HEK293 (cell line): ENCODE data around the gene OTUB1.
A peak's percentile ranks its signal among the peaks of the same experiment; 100 is the strongest.

Source experiments
- CTCF ChIA-PET: fragments of 350-600 bp; formaldehyde crosslinking; extraction: SDS; loops from one replicate; lab custom pipeline; 2021; ENCODE audit warnings: antibody characterized with exemption; lab: Yijun Ruan, JAX
- POLR2A ChIA-PET: fragments of 300-600 bp; formaldehyde crosslinking; extraction: SDS; loops from one replicate; lab custom pipeline; 2020; ENCODE audit warnings: antibody characterized with exemption, inconsistent platforms; lab: Yijun Ruan, JAX
- H3K27ac ChIP-seq: fragments of 200-500 bp; sonication (Bioruptor generic); 2 replicates; pipeline ENCODE4 v1.5.1; 2014; ENCODE audit warnings: low read depth, low read length, control low read depth, inconsistent platforms; ENCODE audit errors: extremely low read depth
- H3K36me3 ChIP-seq, 2 experiments: fragments of 200-500 bp in 1 of 2; sonication (Bioruptor generic) in 1 of 2; 1 replicate in 1 of 2; 2 replicates in 1 of 2; pipeline ENCODE4 v1.5.1; 2014 to 2017; ENCODE audit warnings: inconsistent platforms in 2 of 2, low read length in 2 of 2; ENCODE audit not compliant: control insufficient read depth in 2 of 2, insufficient read depth in 1 of 2
- H3K4me1 ChIP-seq: fragments of 200-500 bp; sonication (Bioruptor generic); 2 replicates; pipeline ENCODE4 v1.5.1; 2014; ENCODE audit warnings: mild to moderate bottlenecking, low read length, inconsistent platforms; ENCODE audit not compliant: control insufficient read depth, insufficient read depth
- H3K4me3 ChIP-seq: 2 replicates; pipeline ENCODE4 v1.5.1; 2011; ENCODE audit warnings: low read depth, mild to moderate bottlenecking, control low read depth, low read length, moderate library complexity
- H3K9me3 ChIP-seq: fragments of 200-500 bp; sonication (Bioruptor generic); 2 replicates; pipeline ENCODE4 v1.5.1; 2014; ENCODE audit warnings: low read depth, low read length, inconsistent platforms; ENCODE audit not compliant: control insufficient read depth, insufficient read depth
- EGR2 ChIP-seq: fragments of 450-650 bp; formaldehyde crosslinking; IDR thresholded peaks from 2 replicates; pipeline ENCODE4 v1.5.1; 2016; ENCODE audit warnings: low read depth, missing biosample characterization, missing genetic modification characterization
- FEZF1 ChIP-seq: fragments of 450-650 bp; formaldehyde crosslinking; IDR thresholded peaks from 2 replicates; pipeline ENCODE4 v1.5.1; 2016; ENCODE audit warnings: missing biosample characterization, missing genetic modification characterization
- KLF1 ChIP-seq: fragments of 450-650 bp; formaldehyde crosslinking; IDR thresholded peaks from 2 replicates; pipeline ENCODE4 v1.5.1; 2016; ENCODE audit warnings: missing biosample characterization, missing genetic modification characterization
- KLF10 ChIP-seq: fragments of 450-650 bp; IDR thresholded peaks from 2 replicates; pipeline ENCODE4 v1.5.1; 2018; ENCODE audit warnings: missing biosample characterization, mild to moderate bottlenecking, missing genetic modification characterization
- KLF16 ChIP-seq: fragments of 450-650 bp; formaldehyde crosslinking; IDR thresholded peaks from 2 replicates; pipeline ENCODE4 v1.5.1; 2017; ENCODE audit warnings: missing biosample characterization, missing genetic modification characterization
- KLF7 ChIP-seq: fragments of 450-650 bp; formaldehyde crosslinking; IDR thresholded peaks from 2 replicates; pipeline ENCODE4 v1.5.1; 2016; ENCODE audit warnings: missing biosample characterization, missing genetic modification characterization, borderline replicate concordance
- KLF9 ChIP-seq: fragments of 450-650 bp; formaldehyde crosslinking; IDR thresholded peaks from 2 replicates; pipeline ENCODE4 v1.5.1; 2016; ENCODE audit warnings: missing biosample characterization, missing genetic modification characterization, low read depth
- MEIS1 ChIP-seq: sonication (generic); formaldehyde crosslinking; IDR thresholded peaks from 2 replicates; pipeline ENCODE4 v1.8.1; 2022; ENCODE audit warnings: missing genetic modification reagents, mild to moderate bottlenecking, borderline replicate concordance
- MYNN ChIP-seq: fragments of 450-650 bp; formaldehyde crosslinking; IDR thresholded peaks from 2 replicates; pipeline ENCODE4 v1.5.1; 2016; ENCODE audit warnings: missing biosample characterization, missing genetic modification characterization, borderline replicate concordance
- SCRT2 ChIP-seq: fragments of 450-650 bp; formaldehyde crosslinking; IDR thresholded peaks from 2 replicates; pipeline ENCODE4 v1.5.1; 2016; ENCODE audit warnings: missing biosample characterization, missing genetic modification characterization
- SP7 ChIP-seq: fragments of 450-650 bp; formaldehyde crosslinking; IDR thresholded peaks from 2 replicates; pipeline ENCODE4 v1.5.1; 2016; ENCODE audit warnings: missing biosample characterization, missing genetic modification characterization
- ZBTB8A ChIP-seq: fragments of 450-650 bp; formaldehyde crosslinking; IDR thresholded peaks from 2 replicates; pipeline ENCODE4 v1.5.1; 2016; ENCODE audit warnings: missing biosample characterization, missing genetic modification characterization
- ZFHX2 ChIP-seq: fragments of 450-650 bp; formaldehyde crosslinking; conservative IDR thresholded peaks from 2 replicates; pipeline ENCODE4 v1.5.1; 2016; ENCODE audit warnings: missing biosample characterization, missing genetic modification characterization
- ZIC2 ChIP-seq: fragments of 450-650 bp; formaldehyde crosslinking; IDR thresholded peaks from 2 replicates; pipeline ENCODE4 v1.5.1; 2016; ENCODE audit warnings: missing biosample characterization, missing genetic modification characterization
- ZNF10 ChIP-seq: fragments of 450-650 bp; formaldehyde crosslinking; IDR thresholded peaks from 2 replicates; pipeline ENCODE4 v1.5.1; 2017; ENCODE audit warnings: missing biosample characterization, missing genetic modification characterization
- ZNF132 ChIP-seq: fragments of 450-650 bp; formaldehyde crosslinking; IDR thresholded peaks from 2 replicates; pipeline ENCODE4 v1.5.1; 2017; ENCODE audit warnings: missing biosample characterization, missing genetic modification characterization, borderline replicate concordance
- ZNF133 ChIP-seq: fragments of 450-650 bp; formaldehyde crosslinking; IDR thresholded peaks from 2 replicates; pipeline ENCODE4 v1.5.1; 2016; ENCODE audit warnings: missing biosample characterization, missing genetic modification characterization
- ZNF157 ChIP-seq: fragments of 450-650 bp; formaldehyde crosslinking; IDR thresholded peaks from 2 replicates; pipeline ENCODE4 v1.5.1; 2016; ENCODE audit warnings: missing biosample characterization, missing genetic modification characterization
- ZNF16 ChIP-seq: fragments of 450-650 bp; formaldehyde crosslinking; IDR thresholded peaks from 2 replicates; pipeline ENCODE4 v1.5.1; 2016; ENCODE audit warnings: low read depth, missing biosample characterization, missing genetic modification characterization
- ZNF211 ChIP-seq: fragments of 450-650 bp; formaldehyde crosslinking; IDR thresholded peaks from 2 replicates; pipeline ENCODE4 v1.5.1; 2016; ENCODE audit warnings: low read depth, missing biosample characterization, missing genetic modification characterization
- ZNF23 ChIP-seq: fragments of 450-650 bp; formaldehyde crosslinking; IDR thresholded peaks from 2 replicates; pipeline ENCODE4 v1.5.1; 2016; ENCODE audit warnings: missing biosample characterization, missing genetic modification characterization, borderline replicate concordance
- ZNF24 ChIP-seq: fragments of 450-650 bp; formaldehyde crosslinking; IDR thresholded peaks from 2 replicates; pipeline ENCODE4 v1.5.1; 2016; ENCODE audit warnings: missing biosample characterization, missing genetic modification characterization
- ZNF366 ChIP-seq: fragments of 450-650 bp; formaldehyde crosslinking; conservative IDR thresholded peaks from 2 replicates; pipeline ENCODE4 v1.5.1; 2016; ENCODE audit warnings: missing biosample characterization, missing genetic modification characterization
- ZNF416 ChIP-seq: fragments of 450-650 bp; formaldehyde crosslinking; IDR thresholded peaks from 2 replicates; pipeline ENCODE4 v1.5.1; 2016; ENCODE audit warnings: missing biosample characterization, missing genetic modification characterization
- ZNF560 ChIP-seq: fragments of 450-650 bp; formaldehyde crosslinking; IDR thresholded peaks from 2 replicates; pipeline ENCODE4 v1.5.1; 2017; ENCODE audit warnings: missing biosample characterization, missing genetic modification characterization, borderline replicate concordance
- ZNF571 ChIP-seq: fragments of 450-650 bp; formaldehyde crosslinking; IDR thresholded peaks from 2 replicates; pipeline ENCODE4 v1.5.0; 2017; ENCODE audit warnings: missing biosample characterization, missing genetic modification characterization
- ZNF707 ChIP-seq: fragments of 450-650 bp; formaldehyde crosslinking; IDR thresholded peaks from 2 replicates; pipeline ENCODE4 v1.5.1; 2016; ENCODE audit warnings: missing biosample characterization, missing genetic modification characterization
- ZNF843 ChIP-seq: fragments of 450-650 bp; formaldehyde crosslinking; IDR thresholded peaks from 2 replicates; pipeline ENCODE4 v1.5.1; 2016; ENCODE audit warnings: missing biosample characterization, missing genetic modification characterization
- TF ChIP-seq, protein P1 (sequence below): fragments of 450-650 bp; formaldehyde crosslinking; IDR thresholded peaks from 2 replicates; pipeline ENCODE4 v1.5.1; 2016; ENCODE audit warnings: missing biosample characterization, missing genetic modification characterization
- TF ChIP-seq, protein P2 (sequence below): fragments of 450-650 bp; formaldehyde crosslinking; IDR thresholded peaks from 2 replicates; pipeline ENCODE4 v1.5.1; 2016; ENCODE audit warnings: missing biosample characterization, missing genetic modification characterization
- TF ChIP-seq, protein P3 (sequence below): fragments of 450-650 bp; formaldehyde crosslinking; IDR thresholded peaks from 2 replicates; pipeline ENCODE4 v1.5.1; 2016; ENCODE audit warnings: missing biosample characterization, missing genetic modification characterization, low read depth
- TF ChIP-seq, protein P4 (sequence below): fragments of 450-650 bp; IDR thresholded peaks from 2 replicates; pipeline ENCODE4 v1.5.1; 2018; ENCODE audit warnings: missing biosample characterization, mild to moderate bottlenecking, missing genetic modification characterization

The OTUB1 gene

DNA sequence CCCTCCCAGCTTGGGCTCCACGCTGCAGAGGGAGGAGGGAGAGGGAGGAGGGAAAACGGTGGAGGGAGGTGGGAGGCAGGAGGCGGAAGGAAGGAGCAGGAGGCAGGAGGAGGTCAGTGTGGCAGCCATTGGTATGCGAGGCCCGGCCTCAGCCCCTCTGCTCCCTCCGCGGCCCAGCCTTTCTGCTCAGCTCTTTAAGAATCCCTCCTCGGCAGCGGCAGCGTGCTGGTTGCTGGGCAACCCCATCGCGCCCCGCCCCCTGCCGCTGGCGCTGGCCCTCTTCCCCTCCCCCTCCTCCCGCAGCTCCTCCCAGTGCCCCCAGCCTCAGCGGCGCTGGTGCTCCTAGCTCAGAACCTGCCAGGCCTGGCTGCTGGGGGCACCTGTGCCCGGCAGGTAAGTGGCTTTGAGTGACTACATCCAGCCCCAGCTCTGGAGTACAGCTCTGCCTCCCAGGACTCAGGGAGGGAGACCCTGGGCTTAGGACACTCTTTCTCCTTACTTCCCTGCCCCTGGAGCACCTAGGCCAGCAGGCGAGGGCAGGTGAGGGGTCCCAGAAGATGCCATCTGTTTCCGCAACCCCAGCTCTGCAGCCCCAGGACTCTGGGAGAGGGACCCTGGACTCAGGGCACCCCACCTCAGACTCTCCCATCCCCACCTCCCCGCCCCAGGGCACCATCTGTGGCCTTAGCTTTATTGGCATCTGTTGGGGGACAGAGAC is 42.3 kb downstream of the OTUB1 start (continued):
- TF ChIP-seq ZNF132 (tag by site-specific recombination) (no peak), ZNF157 (tag by site-specific recombination) (no peak), ZNF24 (tag by site-specific recombination) (no peak), SP7 (tag by site-specific recombination) (no peak), ZNF571 (tag by site-specific recombination) (no peak), KLF7 (tag by site-specific recombination) (no peak), MEIS1 (no peak), ZNF843 (tag by site-specific recombination) (no peak), KLF9 (tag by site-specific recombination) (peak; percentile 48; the same call in 1 of the 2 replicates), MYNN (tag by site-specific recombination) (no peak), ZNF416 (tag by site-specific recombination) (no peak), ZNF23 (tag by site-specific recombination) (no peak), KLF16 (tag by site-specific recombination) (no peak), ZFHX2 (0 out of 2 replicates have a peak, but pooled peaks have one; percentile 22), EGR2 (tag by site-specific recombination) (no peak), ZNF366 (tag by site-specific recombination) (no peak), ZNF211 (tag by site-specific recombination) (no peak), KLF10 (tag by site-specific recombination) (no peak), ZNF707 (tag by site-specific recombination) (no peak)
- TF ChIP-seq, protein P1, sequence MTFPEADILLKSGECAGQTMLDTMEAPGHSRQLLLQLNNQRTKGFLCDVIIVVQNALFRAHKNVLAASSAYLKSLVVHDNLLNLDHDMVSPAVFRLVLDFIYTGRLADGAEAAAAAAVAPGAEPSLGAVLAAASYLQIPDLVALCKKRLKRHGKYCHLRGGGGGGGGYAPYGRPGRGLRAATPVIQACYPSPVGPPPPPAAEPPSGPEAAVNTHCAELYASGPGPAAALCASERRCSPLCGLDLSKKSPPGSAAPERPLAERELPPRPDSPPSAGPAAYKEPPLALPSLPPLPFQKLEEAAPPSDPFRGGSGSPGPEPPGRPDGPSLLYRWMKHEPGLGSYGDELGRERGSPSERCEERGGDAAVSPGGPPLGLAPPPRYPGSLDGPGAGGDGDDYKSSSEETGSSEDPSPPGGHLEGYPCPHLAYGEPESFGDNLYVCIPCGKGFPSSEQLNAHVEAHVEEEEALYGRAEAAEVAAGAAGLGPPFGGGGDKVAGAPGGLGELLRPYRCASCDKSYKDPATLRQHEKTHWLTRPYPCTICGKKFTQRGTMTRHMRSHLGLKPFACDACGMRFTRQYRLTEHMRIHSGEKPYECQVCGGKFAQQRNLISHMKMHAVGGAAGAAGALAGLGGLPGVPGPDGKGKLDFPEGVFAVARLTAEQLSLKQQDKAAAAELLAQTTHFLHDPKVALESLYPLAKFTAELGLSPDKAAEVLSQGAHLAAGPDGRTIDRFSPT, result 0 out of 2 replicates have a peak, but pooled peaks have one; percentile 11
- TF ChIP-seq, protein P2, sequence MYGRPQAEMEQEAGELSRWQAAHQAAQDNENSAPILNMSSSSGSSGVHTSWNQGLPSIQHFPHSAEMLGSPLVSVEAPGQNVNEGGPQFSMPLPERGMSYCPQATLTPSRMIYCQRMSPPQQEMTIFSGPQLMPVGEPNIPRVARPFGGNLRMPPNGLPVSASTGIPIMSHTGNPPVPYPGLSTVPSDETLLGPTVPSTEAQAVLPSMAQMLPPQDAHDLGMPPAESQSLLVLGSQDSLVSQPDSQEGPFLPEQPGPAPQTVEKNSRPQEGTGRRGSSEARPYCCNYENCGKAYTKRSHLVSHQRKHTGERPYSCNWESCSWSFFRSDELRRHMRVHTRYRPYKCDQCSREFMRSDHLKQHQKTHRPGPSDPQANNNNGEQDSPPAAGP (tag by site-specific recombination), result no peak
- TF ChIP-seq, protein P3, sequence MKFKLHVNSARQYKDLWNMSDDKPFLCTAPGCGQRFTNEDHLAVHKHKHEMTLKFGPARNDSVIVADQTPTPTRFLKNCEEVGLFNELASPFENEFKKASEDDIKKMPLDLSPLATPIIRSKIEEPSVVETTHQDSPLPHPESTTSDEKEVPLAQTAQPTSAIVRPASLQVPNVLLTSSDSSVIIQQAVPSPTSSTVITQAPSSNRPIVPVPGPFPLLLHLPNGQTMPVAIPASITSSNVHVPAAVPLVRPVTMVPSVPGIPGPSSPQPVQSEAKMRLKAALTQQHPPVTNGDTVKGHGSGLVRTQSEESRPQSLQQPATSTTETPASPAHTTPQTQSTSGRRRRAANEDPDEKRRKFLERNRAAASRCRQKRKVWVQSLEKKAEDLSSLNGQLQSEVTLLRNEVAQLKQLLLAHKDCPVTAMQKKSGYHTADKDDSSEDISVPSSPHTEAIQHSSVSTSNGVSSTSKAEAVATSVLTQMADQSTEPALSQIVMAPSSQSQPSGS (tag by site-specific recombination), result no peak

DNA sequence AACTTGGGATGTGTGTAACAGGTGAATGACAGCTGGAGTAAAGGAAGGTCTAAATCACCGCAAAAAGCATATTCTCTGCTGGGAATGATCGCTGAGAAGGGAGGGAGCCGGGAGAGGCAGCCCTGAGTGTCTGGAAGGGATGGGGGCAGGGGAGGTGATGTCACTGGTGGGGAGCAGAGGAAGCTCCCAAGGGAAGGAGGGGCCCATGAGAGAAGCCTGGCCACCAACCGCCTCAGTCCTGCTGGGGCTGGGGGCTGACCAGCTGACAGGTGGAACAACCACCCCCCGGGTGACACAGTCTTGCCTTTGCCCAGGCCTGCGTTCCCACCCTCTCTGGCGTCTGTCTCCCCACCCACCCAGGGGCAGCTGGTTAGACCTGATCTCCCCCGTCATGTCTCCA is 43.5 kb downstream of the OTUB1 start:
- no peaks in the 10 kb centered on the region for H3K36me3 ChIP-seq
- no peaks in the 10 kb centered on the region for H3K4me1 ChIP-seq
- CTCF ChIA-PET, result interaction anchor here (0.6 to 0.7 kb wide), 2 partner anchors 119 to 120 kb away, joined by 3 read pairs; no protein-coding TSS in a partner anchor
- POLR2A ChIA-PET, result interaction anchor here (0.6 kb wide), 1 partner anchor 1486 kb away, joined by 3 read pairs; no protein-coding TSS in a partner anchor
- H3K4me3 ChIP-seq, result no peak overlapping the region
- no peaks in the 10 kb centered on the region for H3K9me3 ChIP-seq
- H3K27ac ChIP-seq, result no peak overlapping the region
- TF ChIP-seq ZNF133 (tag by site-specific recombination) (no peak), ZNF560 (tag by site-specific recombination) (no peak), FEZF1 (tag by site-specific recombination) (no peak), ZNF10 (tag by site-specific recombination) (no peak), ZBTB8A (tag by site-specific recombination) (no peak), KLF1 (tag by site-specific recombination) (no peak), ZNF16 (tag by site-specific recombination) (no peak), ZIC2 (tag by site-specific recombination) (no peak), SCRT2 (tag by site-specific recombination) (peak; percentile 72; the same call in 1 of the 2 replicates)
- TF ChIP-seq, protein P2 (tag by site-specific recombination), result peak; percentile 45; the same call in 1 of the 2 replicates
- TF ChIP-seq, protein P4, sequence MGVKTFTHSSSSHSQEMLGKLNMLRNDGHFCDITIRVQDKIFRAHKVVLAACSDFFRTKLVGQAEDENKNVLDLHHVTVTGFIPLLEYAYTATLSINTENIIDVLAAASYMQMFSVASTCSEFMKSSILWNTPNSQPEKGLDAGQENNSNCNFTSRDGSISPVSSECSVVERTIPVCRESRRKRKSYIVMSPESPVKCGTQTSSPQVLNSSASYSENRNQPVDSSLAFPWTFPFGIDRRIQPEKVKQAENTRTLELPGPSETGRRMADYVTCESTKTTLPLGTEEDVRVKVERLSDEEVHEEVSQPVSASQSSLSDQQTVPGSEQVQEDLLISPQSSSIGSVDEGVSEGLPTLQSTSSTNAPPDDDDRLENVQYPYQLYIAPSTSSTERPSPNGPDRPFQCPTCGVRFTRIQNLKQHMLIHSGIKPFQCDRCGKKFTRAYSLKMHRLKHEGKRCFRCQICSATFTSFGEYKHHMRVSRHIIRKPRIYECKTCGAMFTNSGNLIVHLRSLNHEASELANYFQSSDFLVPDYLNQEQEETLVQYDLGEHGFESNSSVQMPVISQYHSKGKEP, result no peak
